Measurements from ENCODE around the gene KXD1.
A peak's percentile ranks its signal among the peaks of the same experiment; 100 is the strongest.
"Not testable (repeated sequence)": the region's sequence is repeated elsewhere in the genome, so short reads cannot be mapped to it uniquely, and the experiment has no call there.

KXD1 gene

GRCh38 chr19:18587561-18587960 is 29.9 kb downstream of the KXD1 start:
- no peak for DNase-seq

GRCh38 chr19:18587962-18588610 is 30.4 kb downstream of the KXD1 start:
- no peak for DNase-seq

GRCh38 chr19:18588611-18589379 is 31.1 kb downstream of the KXD1 start, which contains the start of gene REX1BD:
TSS of gene REX1BD (plus strand) at chr19:18588798. CDS start at chr19:18588802, 4 bp downstream.
- DNase-seq: no peak

DNA sequence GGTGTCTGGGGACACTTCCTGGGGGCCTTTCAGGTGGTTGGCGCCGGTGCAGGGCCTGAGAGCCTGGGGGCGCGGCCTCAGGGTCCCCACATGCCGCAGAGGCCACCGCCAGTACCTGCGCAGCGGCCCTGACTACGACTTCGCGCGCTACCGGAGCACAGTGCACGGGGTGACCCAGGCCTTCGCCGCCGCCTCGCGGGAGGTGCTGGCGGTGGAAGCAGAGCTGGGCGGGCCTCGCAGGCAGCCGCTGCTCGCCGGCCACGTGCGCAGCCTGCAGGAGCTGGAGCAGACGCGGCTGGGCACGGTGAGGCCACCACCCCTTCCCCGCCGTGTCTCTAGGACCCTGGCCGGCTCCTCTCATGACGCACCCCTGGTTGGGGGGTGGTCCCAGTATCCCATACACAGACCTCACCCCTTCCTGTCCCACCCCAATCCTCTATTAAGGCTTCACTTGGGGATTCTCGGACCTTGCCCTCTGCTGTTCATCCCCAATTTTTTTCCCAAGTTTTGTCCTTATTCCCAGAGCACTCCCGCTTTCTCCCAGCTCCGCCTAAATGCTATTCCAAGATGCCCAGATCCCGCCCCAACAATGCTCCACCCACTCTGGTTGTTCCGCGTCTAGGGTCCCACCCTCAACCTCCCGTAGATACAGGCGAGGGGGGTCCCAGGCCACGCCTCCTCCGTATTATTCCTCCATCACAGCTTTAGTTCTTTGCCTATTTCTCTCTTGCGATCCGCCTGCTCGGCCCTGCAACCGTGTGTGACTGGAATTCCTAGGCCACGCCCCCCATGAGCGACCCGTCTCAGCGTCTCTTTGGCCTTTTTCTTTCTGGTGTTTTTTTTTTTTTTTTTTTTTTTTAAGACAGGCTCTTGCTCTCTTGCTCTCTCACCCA is 32.0 kb downstream of the KXD1 start:
- DNase-seq: no peak

- peak; percentile 41 for DNase-seq
Measured at GRCh38 chr19:18590273-18591272, 32.9 kb downstream of the KXD1 start.

GRCh38 chr19:18591735-18592385 is 34.2 kb downstream of the KXD1 start:
- DNase-seq: no peak

DNA sequence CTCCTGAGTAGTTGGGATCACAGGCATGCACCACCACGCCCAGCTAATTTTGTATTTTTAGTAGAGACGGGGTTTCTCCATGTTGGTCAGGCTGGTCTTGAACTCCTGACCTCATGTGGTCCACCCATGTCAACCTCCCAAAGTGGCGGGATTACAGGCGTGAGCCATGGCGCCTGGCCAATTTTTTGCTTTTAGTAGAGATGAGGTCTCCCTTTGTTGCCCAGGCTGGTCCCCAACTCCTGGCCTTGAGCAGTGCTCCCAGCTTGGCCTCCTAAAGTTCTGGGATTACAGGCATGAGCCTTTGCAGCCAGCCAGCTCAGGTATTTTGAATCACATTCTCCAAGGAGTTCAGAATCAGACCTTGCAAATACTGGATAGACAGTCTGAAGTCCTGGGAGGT is 35.1 kb downstream of the KXD1 start:
- not testable (repeated sequence) for DNase-seq

- DNase-seq: no peak
Measured at GRCh38 chr19:18593367-18594095, 35.9 kb downstream of the KXD1 start.

- no peak for DNase-seq
Measured at GRCh38 chr19:18594096-18594823, 36.6 kb downstream of the KXD1 start.

DNA sequence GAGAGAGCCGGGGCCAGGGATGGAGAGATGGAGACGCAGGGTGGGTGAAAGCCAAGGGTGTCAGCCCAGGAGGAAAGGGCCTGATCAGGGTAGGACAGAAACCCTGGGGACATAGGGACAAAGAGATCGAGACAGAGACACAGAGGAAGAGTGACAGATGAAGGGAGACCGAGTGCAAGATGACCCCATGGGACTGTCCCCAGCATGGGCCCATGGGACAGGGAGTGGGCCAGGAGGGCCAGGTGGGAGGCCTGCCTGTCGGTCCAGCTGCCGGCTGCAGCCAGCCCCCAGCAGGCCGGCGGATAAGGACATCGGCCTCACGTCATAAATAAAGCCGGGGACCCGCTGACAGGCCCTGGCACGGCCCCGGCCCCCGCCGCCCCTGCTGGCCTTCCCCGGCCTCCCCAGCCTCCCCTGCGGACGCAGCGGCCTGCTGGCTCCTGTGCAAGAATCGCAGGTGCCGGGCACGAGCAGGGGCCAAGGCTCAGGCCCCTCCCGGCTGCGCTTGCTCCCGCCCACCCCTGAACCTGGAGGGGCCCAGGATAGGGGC is 37.2 kb downstream of the KXD1 start:
- no peak for DNase-seq

DNA sequence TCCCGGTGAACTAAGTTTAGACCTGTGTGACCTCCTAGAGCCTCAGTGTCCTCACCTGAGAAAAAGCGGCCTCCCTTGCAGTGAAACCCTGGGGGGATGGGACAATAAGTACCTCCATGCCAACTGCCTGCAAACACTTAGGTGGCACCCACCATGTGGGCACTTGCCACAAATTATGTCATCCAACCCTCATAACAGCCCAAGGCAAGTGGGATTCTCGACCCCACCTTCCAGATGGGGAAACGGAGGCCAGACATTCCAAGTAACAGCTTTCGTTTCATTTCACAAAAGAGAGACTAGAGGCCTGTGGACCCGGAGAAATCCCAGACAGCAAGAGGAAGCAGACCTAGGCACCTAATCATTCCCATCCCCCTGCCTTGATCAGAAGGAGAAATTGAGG is 37.8 kb downstream of the KXD1 start:
- no peak for DNase-seq

- no peak for DNase-seq
Measured at GRCh38 chr19:18596752-18597157, 39.1 kb downstream of the KXD1 start.

- no peak for DNase-seq
Measured at GRCh38 chr19:18597809-18598660, 40.4 kb downstream of the KXD1 start.

GRCh38 chr19:18599485-18599884 is 41.8 kb downstream of the KXD1 start:
- no peak for DNase-seq

- DNase-seq: not testable (repeated sequence)
Measured at GRCh38 chr19:18600692-18601397, 43.2 kb downstream of the KXD1 start.

GRCh38 chr19:18601875-18602274 is 44.2 kb downstream of the KXD1 start:
- DNase-seq: no peak

DNA sequence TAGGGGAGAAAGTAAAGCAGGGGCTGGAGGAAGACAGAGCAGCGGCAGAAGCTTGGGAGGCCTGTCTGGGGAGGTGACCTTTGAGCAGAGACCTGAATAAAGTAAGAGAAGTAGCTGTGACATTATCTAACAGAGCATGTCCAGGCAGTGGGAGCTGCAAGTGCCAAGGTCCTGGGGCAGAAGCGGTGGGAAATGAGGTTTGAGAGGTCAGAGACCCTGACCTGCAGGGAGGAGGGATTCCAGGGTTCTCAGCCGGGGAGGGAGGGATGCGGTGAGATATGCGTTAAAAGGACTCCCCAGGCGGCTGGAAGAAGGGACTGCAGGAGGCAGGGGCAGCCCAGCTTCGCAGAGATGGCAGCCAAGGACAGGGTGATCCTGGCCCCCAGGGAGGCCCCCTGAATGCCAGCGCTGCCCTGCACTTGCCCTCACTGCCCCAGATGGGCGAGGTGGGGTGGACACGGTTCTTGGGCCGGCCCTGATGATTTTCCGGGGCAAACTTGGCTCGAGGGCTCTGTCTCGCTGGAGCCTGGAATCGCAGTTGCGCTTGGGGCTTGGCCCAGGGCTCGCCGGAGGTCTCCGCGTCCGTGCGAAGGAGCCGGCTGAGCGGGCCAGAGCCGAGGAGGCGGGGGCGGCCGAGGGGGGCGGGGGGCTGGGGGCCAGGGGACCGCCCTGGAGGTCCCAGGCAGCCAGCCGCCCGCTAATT is 45.7 kb downstream of the KXD1 start:
- DNase-seq: no peak

Data from NCI-H1417 treated with DMSO at 0.1 percent for 48 hours (cell line).